GM19351 (cell line): Measurements from ENCODE around the gene FBXW7.
A peak's percentile ranks its signal among the peaks of the same experiment; 100 is the strongest.

Source experiments
- ATAC-seq: cut with Tn5 transposase; IDR thresholded peaks from one replicate; pipeline ENCODE4 v1.9.1; 2021; ENCODE audit warnings: mild to moderate bottlenecking, moderate library complexity; ENCODE audit not compliant: unreplicated experiment

FBXW7 gene

DNA sequence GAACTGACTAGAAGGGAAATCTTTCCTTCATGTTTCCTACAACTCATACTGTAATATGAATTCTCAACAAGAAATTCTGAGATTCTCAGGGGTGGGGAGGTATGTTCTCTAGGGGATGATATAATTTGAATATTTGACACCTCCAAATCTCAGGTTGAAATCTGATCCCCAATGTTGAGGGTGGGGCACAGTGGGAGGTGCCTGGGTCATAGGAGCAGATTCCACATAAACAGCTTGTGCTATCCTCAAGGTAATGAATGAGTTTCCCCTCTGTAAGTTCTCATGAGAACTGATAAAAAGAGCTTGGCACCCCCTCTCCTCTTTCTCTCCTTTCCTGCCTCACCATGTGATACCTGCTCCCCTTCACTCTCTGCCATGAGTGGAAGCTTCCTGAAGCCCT is 21.5 kb downstream of the FBXW7 start:
- no peak for ATAC-seq

- ATAC-seq = peak; percentile 33
Observed at GRCh38 chr4:152513078-152513477, 22.8 kb downstream of the FBXW7 start.

GRCh38 chr4:152512483-152512882 is 23.4 kb downstream of the FBXW7 start:
- ATAC-seq = no peak

- peak; percentile 61 for ATAC-seq
Observed at GRCh38 chr4:152510349-152511147, 25.3 kb downstream of the FBXW7 start.

DNA sequence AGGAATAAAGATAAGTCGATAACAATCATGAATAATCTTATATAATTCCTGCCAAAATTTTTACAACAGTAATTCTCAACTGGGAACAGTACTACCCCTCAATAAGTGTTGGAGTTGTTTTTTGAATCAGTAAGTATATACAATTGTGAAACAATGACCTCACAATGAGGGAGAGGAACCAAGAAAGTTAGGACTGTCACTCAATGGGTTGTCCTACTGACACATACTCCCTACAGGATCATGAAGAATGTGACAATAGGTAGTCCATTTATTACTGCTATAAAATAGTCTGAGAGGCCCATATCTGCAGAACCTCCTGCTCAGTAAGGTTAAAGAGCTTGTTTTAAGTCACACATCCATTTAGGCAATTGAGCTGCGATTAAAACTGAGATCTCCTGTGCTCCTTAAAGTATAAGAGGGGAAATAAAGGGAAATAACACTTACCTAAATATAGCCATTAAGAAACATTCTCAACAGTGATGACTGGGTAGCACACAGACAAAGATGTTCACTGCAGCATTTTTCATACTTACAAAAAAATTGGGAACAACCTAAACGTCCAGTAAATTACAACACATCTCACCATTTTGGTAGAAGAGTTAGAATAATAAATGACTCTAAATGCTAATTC is 26.2 kb downstream of the FBXW7 start:
- ATAC-seq = peak; percentile 40

DNA sequence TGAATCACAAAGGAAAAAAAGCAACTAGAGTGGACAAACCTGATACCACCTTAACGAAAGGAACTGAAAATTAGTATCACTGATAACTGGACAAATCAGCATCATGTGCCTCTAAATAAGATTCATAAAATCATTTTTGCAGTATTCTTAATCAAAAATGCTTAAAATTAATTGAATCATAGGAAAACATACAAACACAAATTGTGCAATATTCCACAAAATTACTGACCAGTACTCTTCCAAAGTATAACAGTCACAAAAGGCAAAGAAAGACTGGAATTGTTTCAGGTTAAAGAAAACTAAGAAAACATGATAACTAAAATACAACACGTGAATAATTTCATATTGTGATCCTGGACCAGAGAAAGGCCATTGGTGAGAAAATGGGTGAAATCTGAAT is 27.1 kb downstream of the FBXW7 start:
- no peak for ATAC-seq

GRCh38 chr4:152508386-152508785 is 27.5 kb downstream of the FBXW7 start:
- no peak for ATAC-seq

DNA sequence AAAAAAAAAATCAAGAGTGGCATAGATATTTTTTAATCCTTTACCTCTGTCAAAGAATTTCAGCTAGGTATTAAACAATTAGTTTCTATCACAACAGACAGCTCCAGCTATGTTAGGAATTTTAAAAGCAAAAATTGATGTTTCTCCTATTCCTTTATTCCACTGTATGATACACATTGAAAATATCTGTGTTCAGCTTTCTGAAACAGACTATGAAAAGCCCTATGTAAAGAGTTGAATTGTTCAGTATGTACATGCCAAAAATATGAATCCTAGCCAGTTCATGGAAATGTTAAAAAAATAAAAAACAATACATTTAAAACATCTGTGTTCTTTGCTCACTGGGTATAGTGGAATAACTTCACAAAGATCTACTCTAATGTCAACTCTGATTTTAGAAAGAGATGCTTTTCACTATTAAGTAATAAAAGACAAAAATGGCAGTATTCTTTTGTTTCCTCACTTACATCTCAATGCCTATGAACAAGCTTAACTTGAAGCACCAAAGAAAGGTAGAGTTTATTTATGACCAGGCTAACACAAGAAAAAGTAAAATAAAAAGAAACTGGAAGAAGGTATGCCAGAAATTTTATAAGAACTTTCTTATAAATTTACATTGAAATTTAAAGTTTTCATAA is 32.1 kb downstream of the FBXW7 start:
- no peak for ATAC-seq

GRCh38 chr4:152501846-152502536 is 33.9 kb downstream of the FBXW7 start:
- peak; percentile 56 for ATAC-seq

DNA sequence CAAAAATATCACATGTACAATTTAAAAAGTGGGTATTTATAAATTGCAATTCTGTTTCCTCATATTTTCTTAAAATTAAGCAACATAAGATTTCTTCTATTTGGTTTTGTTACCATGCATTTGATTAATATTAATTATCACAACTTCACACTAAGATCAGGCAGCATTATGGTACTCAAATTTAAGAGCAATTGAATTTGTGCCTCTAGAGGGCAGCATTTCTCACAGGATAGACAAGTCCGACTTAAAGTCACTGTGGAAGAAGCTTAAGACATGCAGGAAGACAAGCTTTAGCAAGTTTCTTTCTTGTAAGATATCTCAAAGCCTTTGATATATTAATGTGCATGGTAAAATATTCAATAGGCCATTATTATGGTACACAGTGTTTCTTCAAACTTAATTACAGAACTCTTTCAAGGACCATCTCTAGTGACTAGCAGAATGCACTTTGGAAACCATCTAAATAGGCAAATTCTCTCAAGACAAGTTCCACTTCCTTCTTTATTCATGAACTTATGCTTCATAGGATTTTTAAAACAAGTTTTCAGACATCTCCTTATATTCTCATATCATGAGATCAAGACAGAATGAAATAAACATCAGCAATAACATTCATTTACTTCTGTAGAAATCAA is 35.0 kb downstream of the FBXW7 start:
- peak; percentile 58 for ATAC-seq

DNA sequence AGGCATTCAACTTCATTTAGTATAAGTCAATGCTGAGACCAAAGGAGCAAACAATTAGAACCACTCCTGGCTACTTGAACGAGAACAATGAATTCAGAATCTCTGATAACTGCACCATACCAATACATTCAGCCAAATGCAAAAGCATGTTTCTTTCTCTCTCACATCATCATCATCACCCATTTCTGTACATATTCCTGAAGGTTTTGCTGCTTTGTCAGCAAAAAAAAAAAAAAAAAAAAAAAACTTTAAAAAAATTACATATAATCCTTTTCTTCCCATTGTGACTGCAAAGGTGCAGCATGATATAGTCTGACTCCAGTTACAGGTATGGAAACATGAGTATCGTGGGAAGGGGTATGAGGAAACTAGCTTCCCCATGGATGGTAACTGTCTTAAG is 35.6 kb downstream of the FBXW7 start:
- ATAC-seq = no peak

GRCh38 chr4:152499344-152499743 is 36.5 kb downstream of the FBXW7 start:
- no peak for ATAC-seq

DNA sequence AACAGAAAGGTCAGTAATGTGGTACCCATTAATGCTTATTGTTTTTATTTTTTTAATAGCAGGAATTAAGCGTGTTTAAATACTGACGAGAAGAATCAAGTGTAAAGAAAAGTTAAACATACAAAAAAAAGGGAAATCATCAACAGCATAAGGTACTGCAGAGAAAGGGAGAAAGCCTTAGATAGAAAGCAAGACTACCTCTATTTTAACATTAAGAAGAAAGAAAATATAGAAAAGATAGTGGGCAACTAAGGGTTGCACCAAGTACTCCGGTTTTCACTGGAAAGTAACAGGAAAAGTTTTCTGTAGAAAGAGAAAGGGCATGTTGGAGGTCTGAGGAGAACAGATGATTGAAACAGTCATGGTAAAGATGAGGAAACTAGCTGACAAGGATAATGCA is 41.9 kb downstream of the FBXW7 start:
- no peak for ATAC-seq

DNA sequence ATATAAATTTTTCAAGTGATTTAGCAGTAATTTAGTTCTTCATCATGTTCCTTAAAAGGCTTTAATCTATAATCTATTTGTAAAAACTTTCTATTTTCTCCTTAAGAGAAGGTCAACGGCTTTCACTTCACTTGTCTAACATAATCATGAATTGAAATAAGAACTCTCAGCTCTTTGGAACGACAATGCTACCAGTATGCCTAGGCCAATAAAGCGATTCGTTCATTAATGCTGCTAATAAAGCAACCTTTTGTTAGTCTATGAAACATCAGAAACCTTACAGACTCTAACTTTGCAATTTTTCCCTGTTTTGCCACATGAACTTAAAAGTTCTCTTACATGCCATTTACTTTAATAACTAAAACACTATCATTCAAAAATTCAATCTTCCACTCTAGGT is 47.6 kb downstream of the FBXW7 start:
- no peak for ATAC-seq

DNA sequence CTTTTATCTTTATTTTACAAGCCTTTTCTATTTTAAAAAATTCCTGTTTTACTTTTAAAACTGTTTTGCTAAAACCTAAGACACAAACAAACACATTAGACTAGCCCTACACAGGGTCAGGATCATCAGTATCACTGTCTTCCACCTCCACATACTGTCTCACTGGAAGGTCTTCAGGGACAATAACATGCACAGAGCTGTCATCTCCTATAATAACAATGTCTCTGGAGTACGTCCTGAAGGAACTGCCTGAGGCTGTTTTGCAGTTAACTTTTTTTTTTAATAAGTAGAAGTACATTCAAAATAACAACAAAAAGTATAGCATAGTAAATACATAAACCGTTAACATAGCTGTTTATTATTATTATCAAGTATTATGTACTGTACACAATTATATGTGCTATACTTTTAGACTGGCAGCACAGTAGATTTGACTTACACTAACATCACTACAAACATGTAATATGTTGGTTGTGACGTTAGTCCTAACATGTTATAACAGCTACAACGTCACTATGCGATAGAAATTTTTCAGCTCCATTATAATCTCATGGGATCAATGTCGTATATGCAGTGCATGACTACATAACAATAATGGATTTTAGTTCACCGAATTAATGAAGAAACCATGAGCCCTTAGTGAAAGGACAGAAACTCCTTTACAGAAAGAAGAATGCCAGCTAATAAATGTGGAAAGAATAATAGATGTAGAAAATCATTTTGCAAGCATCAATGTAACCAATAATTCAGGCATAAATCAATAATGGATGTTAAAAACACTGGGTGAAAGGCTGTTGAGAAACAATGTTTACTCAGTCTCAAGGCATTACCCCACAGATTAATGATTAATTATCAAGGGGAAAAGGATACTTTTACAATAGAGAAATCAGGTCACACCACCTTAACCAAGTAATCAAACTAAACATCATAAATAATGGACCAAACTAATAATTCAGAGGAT is 49.2 kb downstream of the FBXW7 start:
- no peak for ATAC-seq

GRCh38 chr4:152485726-152486276 is 50.1 kb downstream of the FBXW7 start:
- peak; percentile 99 for ATAC-seq

DNA sequence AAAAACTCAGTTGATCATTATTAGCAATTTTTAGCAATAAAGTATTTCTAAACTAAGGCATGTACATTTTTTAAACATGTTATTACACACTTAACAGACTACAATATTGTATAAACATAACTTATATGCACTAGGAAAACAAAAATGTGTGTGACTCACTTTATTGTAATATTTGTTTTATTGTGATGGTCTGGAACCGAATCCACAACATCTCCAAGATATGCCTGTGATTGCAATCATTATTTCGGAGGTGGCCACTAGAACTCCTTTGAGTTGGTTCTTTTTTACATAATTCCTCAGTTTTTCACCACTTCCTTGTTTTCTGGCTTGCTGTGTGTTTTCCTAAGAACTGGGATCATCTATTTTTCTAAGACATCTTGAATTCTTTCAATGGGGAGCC is 53.7 kb downstream of the FBXW7 start:
- ATAC-seq = no peak

DNA sequence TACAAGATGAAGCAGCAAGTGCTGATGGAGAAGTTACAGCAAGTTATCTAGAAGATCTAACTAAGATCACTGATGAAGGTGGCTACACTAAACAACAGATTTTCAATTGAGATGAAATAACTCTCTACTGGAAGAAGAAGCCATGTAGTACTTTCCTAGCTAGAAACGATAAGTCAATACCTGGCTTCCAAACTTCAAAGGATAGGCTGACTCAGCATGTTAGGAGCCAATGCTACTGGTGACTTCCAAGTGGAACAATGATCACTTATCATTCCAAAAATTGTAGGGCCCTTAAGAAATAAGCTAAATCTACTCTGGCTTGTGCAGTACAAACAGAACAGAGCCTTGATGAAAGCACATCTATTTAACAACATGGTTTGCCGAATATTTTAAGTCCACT is 55.0 kb downstream of the FBXW7 start:
- ATAC-seq = no peak

GRCh38 chr4:152480326-152480725 is 55.6 kb downstream of the FBXW7 start:
- ATAC-seq = no peak
